Right atrium auricular region (tissue), 2 donors: Measurements from ENCODE around the gene JAZF1. TPM values are rescaled to one million over a fixed set of nuclear protein-coding genes. Genes with fewer than 3 reads are reported as not detected.

ENCODE experiments used
- DNase-seq: peaks from one replicate; pipeline ENCODE4 v3.0.0-alpha.2; 2019; ENCODE audit warnings: low spot score
- H3K27ac ChIP-seq, 2 donors: fragments of 200-600 bp; sonication (generic); 1 replicate in 1 of 2; 2 replicates in 1 of 2; pipeline ENCODE4 v1.5.1; 2016 to 2019
- H3K27me3 ChIP-seq, 2 donors: fragments of 200-600 bp; sonication (generic); one replicate each; pipeline versions ENCODE4 v1.5.1 to v1.6.0; 2017 to 2019
- H3K36me3 ChIP-seq: fragments of 200-600 bp; sonication (generic); one replicate; pipeline ENCODE4 v1.5.1; 2016
- H3K4me1 ChIP-seq, 2 donors: fragments of 200-600 bp; sonication (generic); one replicate each; pipeline versions ENCODE4 v1.5.1 to v1.6.0; 2017 to 2019
- H3K4me3 ChIP-seq, 2 donors: fragments of 200-600 bp; sonication (generic); 1 replicate in 1 of 2; 2 replicates in 1 of 2; pipeline ENCODE4 v1.5.1; 2017 to 2019; ENCODE audit warnings: mild to moderate bottlenecking in 1 of 2, moderate library complexity in 1 of 2
- H3K9me3 ChIP-seq, 2 donors: fragments of 200-600 bp; sonication (generic); one replicate each; pipeline ENCODE4 v1.5.1; 2019
- CTCF ChIP-seq, 2 donors: fragments of 200-600 bp; sonication (generic); IDR thresholded peaks; one replicate each; pipeline ENCODE4 v1.5.1; 2019; ENCODE audit warnings: antibody characterized with exemption in 2 of 2
- total RNA-seq, 2 donors: library from RNA; depleted of rRNA; stranded (reverse); fragments of >200 nt; gene quantifications; one replicate each; pipeline ENCODE4 v1.1.0, GENCODE V29; 2016

The JAZF1 gene
- total RNA-seq, 2 donors from 2014 or later: 13.2 to 18.5 TPM

GRCh38 chr7:27967639-27968038 is 213.0 kb downstream of the JAZF1 start:
- H3K27ac ChIP-seq: no peak overlapping the region
- no peaks in the 10 kb centered on the region for H3K9me3 ChIP-seq
- no peaks in the 10 kb centered on the region for H3K4me1 ChIP-seq
- no peaks in the 10 kb centered on the region for H3K27me3 ChIP-seq
- H3K36me3 ChIP-seq: no peaks in the 10 kb centered on the region
- H3K4me3 ChIP-seq: no peak overlapping the region
- no peak for TF ChIP-seq CTCF (IDR thresholded peaks at IDR 0.05)
- no peak for DNase-seq

- Histone ChIP-seq H3K27me3 (no peaks in the 10 kb centered on the region), H3K9me3 (no peaks in the 10 kb centered on the region), H3K36me3 (no peaks in the 10 kb centered on the region), H3K4me3 (no peak overlapping the region), H3K27ac (no peak overlapping the region), H3K4me1 (no peaks in the 10 kb centered on the region)
- DNase-seq: no peak
- no peak for TF ChIP-seq CTCF (IDR thresholded peaks at IDR 0.05)
Observed at GRCh38 chr7:27966219-27966780, 214.3 kb downstream of the JAZF1 start.

DNA sequence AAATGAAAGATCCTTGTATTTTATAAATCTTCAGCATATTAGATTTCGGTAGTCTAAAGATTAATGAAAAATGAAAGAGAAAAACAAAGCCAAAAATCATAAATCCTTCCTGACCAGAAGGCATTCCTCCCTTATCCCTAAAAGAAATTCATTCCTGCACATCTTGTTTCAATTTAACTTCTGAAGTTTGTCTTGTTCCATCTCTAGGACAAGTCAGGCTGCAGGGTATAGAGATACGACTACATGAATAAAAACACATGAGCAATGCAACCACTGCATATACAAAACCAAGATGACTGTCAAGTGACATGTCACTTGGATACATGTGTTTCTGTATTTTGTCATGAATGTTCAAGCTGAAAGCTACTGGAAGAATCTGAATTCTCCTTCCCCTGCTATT is 214.9 kb downstream of the JAZF1 start:
- Histone ChIP-seq H3K27ac (no peak overlapping the region), H3K36me3 (no peaks in the 10 kb centered on the region), H3K27me3 (no peaks in the 10 kb centered on the region), H3K9me3 (no peaks in the 10 kb centered on the region), H3K4me3 (no peak overlapping the region), H3K4me1 (no peaks in the 10 kb centered on the region)
- no peak for DNase-seq
- TF ChIP-seq CTCF (IDR thresholded peaks at IDR 0.05): no peak

GRCh38 chr7:27964820-27965219 is 215.8 kb downstream of the JAZF1 start:
- no peak for DNase-seq
- no peak for TF ChIP-seq CTCF (IDR thresholded peaks at IDR 0.05)
- H3K4me3 ChIP-seq: no peak overlapping the region
- no peaks in the 10 kb centered on the region for H3K27me3 ChIP-seq
- H3K36me3 ChIP-seq: no peaks in the 10 kb centered on the region
- H3K4me1 ChIP-seq: no peaks in the 10 kb centered on the region
- H3K27ac ChIP-seq: no peak overlapping the region
- no peaks in the 10 kb centered on the region for H3K9me3 ChIP-seq

DNA sequence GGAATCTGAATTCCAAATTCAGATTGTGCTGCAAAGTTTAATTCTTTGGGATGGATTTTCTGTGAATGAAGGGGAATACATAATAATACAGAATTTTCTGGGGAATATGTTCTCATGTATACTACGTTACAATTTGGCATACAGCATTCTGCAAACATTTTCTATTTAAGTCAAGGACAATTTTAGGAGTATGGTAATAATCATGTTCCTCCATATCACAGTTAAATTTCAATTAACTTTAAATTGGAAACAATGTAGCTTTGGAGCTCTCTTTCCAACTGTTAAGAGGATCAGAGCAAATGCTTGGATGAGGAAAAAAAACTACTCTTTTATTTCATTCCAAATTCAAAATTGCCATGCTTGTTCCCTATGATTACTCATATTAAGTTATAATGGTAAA is 217.5 kb downstream of the JAZF1 start:
- no peak overlapping the region for H3K27ac ChIP-seq

More for the DNA sequence above, 217.5 kb downstream of the JAZF1 start:
- H3K36me3 ChIP-seq: no peaks in the 10 kb centered on the region
- H3K4me1 ChIP-seq: no peaks in the 10 kb centered on the region
- no peak for TF ChIP-seq CTCF (IDR thresholded peaks at IDR 0.05)
- H3K27me3 ChIP-seq: no peaks in the 10 kb centered on the region
- DNase-seq: no peak
- H3K9me3 ChIP-seq: no peaks in the 10 kb centered on the region
- no peak overlapping the region for H3K4me3 ChIP-seq
